DND-41 (cell line): Measurements from ENCODE around the gene EVC2.

Source experiments
- ATAC-seq: fragments of 200-7000 bp; cut with Tn5 transposase; 3 replicates; pipeline ENCODE4 v1.9.1; 2021; ENCODE audit warnings: low read depth; ENCODE audit not compliant: insufficient read depth
- DNase-seq: peaks from one replicate; pipeline ENCODE4 v3.0.0-alpha.2; 2020
- H2AFZ ChIP-seq: 2 replicates; pipeline ENCODE4 v1.6.0; 2012; ENCODE audit warnings: low read depth, low read length
- H3K27ac ChIP-seq: 2 replicates; pipeline ENCODE4 v1.5.1; 2012; ENCODE audit warnings: low read length, inconsistent platforms
- H3K27me3 ChIP-seq: fragments of 200-600 bp; sonication (generic); 2 replicates; pipeline ENCODE4 v1.6.0; 2012; ENCODE audit warnings: low read length, mild to moderate bottlenecking, inconsistent platforms; ENCODE audit not compliant: insufficient read depth, poor library complexity
- H3K36me3 ChIP-seq: 2 replicates; pipeline ENCODE4 v1.5.1; 2012; ENCODE audit warnings: low read length, inconsistent platforms; ENCODE audit not compliant: insufficient read depth
- H3K4me1 ChIP-seq: 2 replicates; pipeline ENCODE4 v1.5.1; 2012; ENCODE audit warnings: mild to moderate bottlenecking, low read length; ENCODE audit not compliant: insufficient read depth
- H3K4me2 ChIP-seq: 2 replicates; pipeline ENCODE4 v1.6.0; 2012; ENCODE audit warnings: mild to moderate bottlenecking, moderate library complexity, low read length, inconsistent platforms; ENCODE audit not compliant: insufficient read depth
- H3K4me3 ChIP-seq, 2 experiments: fragments of 200-600 bp in 1 of 2; shearing (Covaris generic) in 1 of 2; 2 replicates each; pipeline ENCODE4 v1.5.1; 2012 to 2016; ENCODE audit warnings: inconsistent platforms in 2 of 2, low read length in 2 of 2, mild to moderate bottlenecking in 2 of 2, low read depth in 1 of 2, moderate library complexity in 1 of 2
- H3K79me2 ChIP-seq: 2 replicates; pipeline ENCODE4 v1.6.0; 2012; ENCODE audit warnings: low read length, inconsistent platforms; ENCODE audit not compliant: insufficient read depth
- H3K9ac ChIP-seq: 2 replicates; pipeline ENCODE4 v1.6.0; 2012; ENCODE audit warnings: low read depth, mild to moderate bottlenecking, inconsistent platforms, low read length, moderate library complexity
- H3K9me3 ChIP-seq: 2 replicates; pipeline ENCODE4 v1.5.1; 2012; ENCODE audit warnings: low read length, moderate library complexity, mild to moderate bottlenecking, inconsistent platforms; ENCODE audit not compliant: insufficient read depth, severe bottlenecking
- H4K20me1 ChIP-seq: 2 replicates; pipeline ENCODE4 v1.6.0; 2012; ENCODE audit warnings: low read length; ENCODE audit not compliant: insufficient read depth
- CTCF ChIP-seq: IDR thresholded peaks from 2 replicates; pipeline ENCODE4 v1.5.1; 2012; ENCODE audit warnings: borderline replicate concordance, low read length, moderate library complexity, mild to moderate bottlenecking; ENCODE audit not compliant: poor library complexity, severe bottlenecking; ENCODE audit errors: extremely low read depth
- EZH2 ChIP-seq: IDR thresholded peaks from 3 replicates; pipeline ENCODE4 v1.6.1; 2012; ENCODE audit warnings: borderline replicate concordance, low read depth, mild to moderate bottlenecking, moderate library complexity, low read length, inconsistent platforms; ENCODE audit not compliant: severe bottlenecking

Gene EVC2

GRCh38 chr4:5746829-5747737 lies 38.7 kb upstream of the EVC2 start:
- ATAC-seq (no peak), DNase-seq (no peak)
- H3K4me2 ChIP-seq = no peak overlapping the region
- no peak overlapping the region for H3K9ac ChIP-seq
- no peaks in the 10 kb centered on the region for H3K4me1 ChIP-seq
- no peak overlapping the region for H2AFZ ChIP-seq
- H3K9me3 ChIP-seq = no peaks in the 10 kb centered on the region
- H4K20me1 ChIP-seq = no peaks in the 10 kb centered on the region
- H3K27me3 ChIP-seq = peaks cover 4% of the 10 kb centered on the region
- no peaks in the 10 kb centered on the region for H3K36me3 ChIP-seq
- TF ChIP-seq EZH2 (no peak), CTCF (no peak)
- H3K79me2 ChIP-seq = no peaks in the 10 kb centered on the region
- no peak overlapping the region for H3K27ac ChIP-seq
- H3K4me3 ChIP-seq = no peak overlapping the region

GRCh38 chr4:5746250-5746649 lies 37.9 kb upstream of the EVC2 start:
- Histone ChIP-seq H3K27me3 (peaks cover 4% of the 10 kb centered on the region), H3K27ac (no peak overlapping the region), H4K20me1 (no peaks in the 10 kb centered on the region), H3K9me3 (no peaks in the 10 kb centered on the region), H3K36me3 (no peaks in the 10 kb centered on the region), H2AFZ (no peak overlapping the region), H3K4me2 (no peak overlapping the region), H3K9ac (no peak overlapping the region), H3K4me1 (no peaks in the 10 kb centered on the region), H3K79me2 (no peaks in the 10 kb centered on the region), H3K4me3 (no peak overlapping the region)
- DNase-seq = no peak
- no peak for TF ChIP-seq CTCF
- TF ChIP-seq EZH2 = no peak
- no peak for ATAC-seq

GRCh38 chr4:5742968-5743367 lies 34.6 kb upstream of the EVC2 start:
- Histone ChIP-seq H3K4me3 (no peak overlapping the region), H3K27me3 (peaks cover 4% of the 10 kb centered on the region), H3K9ac (no peak overlapping the region), H3K9me3 (no peaks in the 10 kb centered on the region), H3K36me3 (no peaks in the 10 kb centered on the region), H3K79me2 (no peaks in the 10 kb centered on the region), H2AFZ (no peak overlapping the region), H3K4me1 (no peaks in the 10 kb centered on the region), H3K27ac (no peak overlapping the region), H3K4me2 (no peak overlapping the region), H4K20me1 (no peaks in the 10 kb centered on the region)
- no peak for ATAC-seq
- no peak for DNase-seq
- no peak for TF ChIP-seq EZH2
- TF ChIP-seq CTCF = no peak
